ENCODE data around the gene SETD6. TPM values are rescaled to one million over a fixed set of nuclear protein-coding genes. Genes with fewer than 3 reads are reported as not detected.

SETD6 gene
- total RNA-seq, 4 donors from 2014 or later, result 14.6 to 38.2 (median 19.5) TPM

DNA sequence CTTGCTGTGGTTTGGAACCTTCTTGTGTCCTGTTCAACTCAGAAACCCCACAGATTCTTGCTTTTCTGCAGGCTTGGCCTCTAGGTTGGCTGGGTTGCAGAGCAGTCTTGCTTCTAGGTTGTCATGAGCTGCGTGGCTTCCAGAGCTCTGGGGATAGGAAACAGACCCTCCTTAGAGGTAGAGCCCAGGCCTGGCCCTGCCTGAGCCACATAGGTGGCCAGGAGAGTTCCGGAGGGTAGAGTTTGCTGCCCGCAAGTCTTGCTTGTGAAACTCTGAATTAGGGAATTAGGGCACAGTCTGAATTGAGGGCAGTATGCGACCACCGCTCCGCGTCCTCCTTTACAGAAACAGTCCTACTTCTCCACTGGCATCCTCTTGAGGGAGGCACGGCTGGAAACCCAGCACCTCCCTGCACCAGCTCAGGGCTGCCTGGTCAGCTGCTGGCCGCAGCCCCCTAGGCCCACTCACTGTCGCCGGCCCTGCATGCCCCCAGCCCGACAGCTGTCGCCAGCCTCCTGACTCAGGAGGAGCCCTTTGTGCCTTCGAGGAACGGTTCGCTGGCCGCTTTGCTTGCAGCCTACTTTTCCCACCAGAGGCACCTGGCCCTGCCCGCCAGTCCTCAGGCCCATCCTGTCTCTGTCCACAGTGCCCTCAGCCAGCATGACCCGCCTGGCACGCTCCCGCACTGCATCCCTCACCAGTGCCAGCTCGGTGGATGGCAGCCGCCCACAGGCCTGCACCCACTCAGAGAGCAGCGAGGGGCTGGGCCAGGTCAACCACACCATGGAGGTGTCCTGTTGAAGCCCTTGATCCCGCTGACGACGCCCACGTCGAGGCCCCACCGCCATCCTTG, 4.3 kb upstream of the SETD6 start:
- TF ChIP-seq CTCF (IDR thresholded peaks at IDR 0.05; ENCODE audit: low read depth), result no peak

GRCh38 chr16:58511933-58512815, 3.1 kb upstream of the SETD6 start:
- TF ChIP-seq CTCF (IDR thresholded peaks at IDR 0.05; ENCODE audit: low read depth), result no peak

DNA sequence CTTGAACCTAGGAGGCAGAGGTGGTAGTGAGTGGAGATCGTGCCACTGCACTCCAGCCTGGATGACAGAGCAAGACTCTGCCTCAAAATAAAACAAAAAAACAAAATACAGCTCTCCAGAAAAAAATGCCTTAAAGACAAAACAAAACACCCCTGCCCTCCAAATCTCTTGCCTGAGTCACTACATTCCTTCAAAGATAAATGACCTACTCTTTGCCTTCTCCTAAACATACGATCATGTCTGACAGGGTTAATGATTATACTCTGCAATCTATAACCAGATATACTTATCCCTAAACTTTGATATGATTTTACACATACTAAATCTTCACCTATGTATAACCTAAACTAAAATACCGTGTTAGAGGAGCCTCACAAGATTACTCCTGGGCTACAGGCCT, 1.4 kb upstream of the SETD6 start:
- TF ChIP-seq CTCF (IDR thresholded peaks at IDR 0.05; ENCODE audit: low read depth), result no peak

DNA sequence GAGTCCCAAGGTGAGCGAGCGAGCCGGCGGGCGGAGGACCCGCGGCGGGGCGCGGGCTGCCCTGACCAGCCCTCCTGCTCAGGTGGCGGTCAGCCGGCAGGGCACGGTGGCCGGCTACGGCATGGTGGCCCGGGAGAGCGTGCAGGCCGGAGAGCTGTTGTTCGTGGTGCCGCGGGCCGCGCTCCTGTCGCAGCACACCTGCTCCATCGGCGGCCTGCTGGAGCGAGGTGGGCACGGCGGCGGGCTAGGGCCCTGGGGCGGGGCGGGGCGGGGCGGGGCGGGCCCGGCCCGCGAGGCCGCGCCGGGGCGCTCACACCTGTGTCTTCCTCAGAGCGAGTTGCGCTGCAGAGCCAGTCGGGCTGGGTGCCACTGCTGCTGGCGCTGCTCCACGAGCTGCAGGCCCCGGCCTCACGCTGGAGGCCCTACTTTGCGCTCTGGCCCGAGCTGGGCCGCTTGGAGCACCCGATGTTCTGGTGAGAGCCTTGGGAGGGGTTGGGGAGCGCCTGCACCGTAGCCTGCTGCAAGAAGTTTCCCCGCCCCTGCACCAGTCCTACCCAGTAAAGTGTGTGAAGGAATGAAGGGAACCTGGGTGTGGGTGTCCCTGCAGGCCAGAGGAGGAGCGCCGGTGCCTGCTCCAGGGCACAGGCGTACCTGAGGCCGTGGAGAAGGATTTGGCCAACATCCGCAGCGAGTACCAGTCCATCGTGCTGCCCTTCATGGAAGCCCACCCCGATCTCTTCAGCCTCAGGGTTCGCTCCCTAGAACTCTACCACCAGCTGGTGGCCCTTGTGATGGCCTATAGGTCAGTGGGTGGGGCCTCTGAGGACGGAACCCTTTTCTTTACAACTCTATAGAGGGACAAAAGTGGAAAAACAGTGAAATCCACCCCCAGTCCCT, 802 bp downstream of the SETD6 start:
- no peak for TF ChIP-seq CTCF (IDR thresholded peaks at IDR 0.05; ENCODE audit: low read depth)

GRCh38 chr16:58516768-58517107, 1.4 kb downstream of the SETD6 start:
- TF ChIP-seq CTCF (IDR thresholded peaks at IDR 0.05; ENCODE audit: low read depth), result no peak

GRCh38 chr16:58518083-58518979, 3.0 kb downstream of the SETD6 start:
- no peak for TF ChIP-seq CTCF (IDR thresholded peaks at IDR 0.05; ENCODE audit: low read depth)

Data from subcutaneous adipose tissue (tissue), 4 donors.